HG03280 (cell line): ENCODE results near the gene ACKR3.
A peak's percentile ranks its signal among the peaks of the same experiment; 100 is the strongest.

Experiments used
- ATAC-seq: cut with Tn5 transposase; IDR thresholded peaks from one replicate; pipeline ENCODE4 v1.9.1; 2021; ENCODE audit warnings: mild to moderate bottlenecking, moderate library complexity; ENCODE audit not compliant: unreplicated experiment

The ACKR3 gene

DNA sequence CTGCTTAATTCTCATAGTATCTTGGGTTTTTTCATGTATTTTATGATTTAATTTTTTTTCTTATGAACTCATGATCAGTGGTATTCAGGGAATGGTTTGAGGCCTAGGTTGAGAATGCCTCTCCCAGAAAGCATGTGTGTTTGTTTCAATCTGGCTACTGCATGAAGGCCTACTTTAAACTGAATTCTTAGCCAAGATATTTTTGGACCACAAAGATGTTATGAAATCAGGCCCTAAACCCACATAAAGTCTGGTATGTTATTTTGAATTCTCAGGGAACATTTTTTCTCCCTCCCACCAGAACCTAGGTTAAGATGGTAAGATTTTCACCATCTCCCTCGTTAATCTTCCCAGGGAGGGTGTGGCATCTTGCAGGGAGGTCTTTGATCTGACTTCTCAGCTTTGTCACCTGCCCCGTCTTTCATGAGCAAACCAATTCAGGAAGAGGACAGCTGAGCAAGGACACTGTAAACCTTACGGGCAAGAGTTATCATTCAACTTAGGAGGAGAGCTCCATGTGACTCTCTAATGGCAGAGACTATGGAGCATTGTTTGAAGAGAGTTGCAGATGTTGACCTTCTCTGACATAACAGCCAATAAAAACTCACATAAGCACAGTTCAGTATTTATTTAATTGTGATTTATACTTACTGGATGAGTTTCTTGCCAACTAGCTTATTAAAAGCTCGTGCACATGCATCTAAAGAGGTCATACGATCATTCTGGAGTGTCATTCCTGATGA is 21.3 kb upstream of the ACKR3 start:
- no peak for ATAC-seq

DNA sequence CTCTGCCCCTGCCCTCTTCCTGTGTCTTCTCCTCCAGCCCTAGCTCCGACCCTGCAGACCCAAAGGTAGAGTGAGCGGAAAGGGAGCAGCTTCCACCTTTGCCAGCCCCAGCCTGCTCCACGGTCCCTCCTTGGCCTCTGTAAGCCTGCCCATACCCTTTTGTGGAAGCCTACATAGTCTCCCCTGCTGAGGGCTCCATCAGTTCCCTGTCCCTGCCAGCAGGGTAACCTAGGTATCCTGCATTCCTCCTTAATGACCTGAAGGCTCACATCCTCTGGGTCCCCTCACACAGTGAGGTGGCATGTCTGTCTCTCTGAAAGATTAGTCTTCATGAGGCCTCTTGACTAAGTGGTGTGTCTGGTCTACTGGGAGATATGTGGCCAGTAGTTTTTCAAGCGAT is 20.5 kb upstream of the ACKR3 start:
- no peak for ATAC-seq

DNA sequence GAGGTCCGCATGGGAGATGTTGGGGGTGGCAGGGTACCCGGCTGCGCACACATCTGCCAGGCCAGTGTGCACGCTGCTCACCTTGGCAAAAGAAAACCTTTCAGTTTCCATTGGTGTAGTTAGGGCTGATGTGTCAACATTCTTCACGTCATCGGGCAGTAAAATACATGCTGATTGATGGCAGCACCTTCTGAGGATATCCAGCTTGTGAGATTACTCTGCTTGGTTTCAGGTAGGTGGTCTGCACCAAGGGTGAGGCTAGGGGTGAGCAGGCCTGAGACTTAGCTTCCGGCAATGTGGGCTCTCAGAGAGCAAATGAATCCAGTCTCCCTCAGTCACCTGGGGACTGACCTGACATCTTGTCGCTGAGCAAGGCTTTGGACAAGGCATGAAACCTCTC is 19.3 kb upstream of the ACKR3 start:
- ATAC-seq, result no peak

DNA sequence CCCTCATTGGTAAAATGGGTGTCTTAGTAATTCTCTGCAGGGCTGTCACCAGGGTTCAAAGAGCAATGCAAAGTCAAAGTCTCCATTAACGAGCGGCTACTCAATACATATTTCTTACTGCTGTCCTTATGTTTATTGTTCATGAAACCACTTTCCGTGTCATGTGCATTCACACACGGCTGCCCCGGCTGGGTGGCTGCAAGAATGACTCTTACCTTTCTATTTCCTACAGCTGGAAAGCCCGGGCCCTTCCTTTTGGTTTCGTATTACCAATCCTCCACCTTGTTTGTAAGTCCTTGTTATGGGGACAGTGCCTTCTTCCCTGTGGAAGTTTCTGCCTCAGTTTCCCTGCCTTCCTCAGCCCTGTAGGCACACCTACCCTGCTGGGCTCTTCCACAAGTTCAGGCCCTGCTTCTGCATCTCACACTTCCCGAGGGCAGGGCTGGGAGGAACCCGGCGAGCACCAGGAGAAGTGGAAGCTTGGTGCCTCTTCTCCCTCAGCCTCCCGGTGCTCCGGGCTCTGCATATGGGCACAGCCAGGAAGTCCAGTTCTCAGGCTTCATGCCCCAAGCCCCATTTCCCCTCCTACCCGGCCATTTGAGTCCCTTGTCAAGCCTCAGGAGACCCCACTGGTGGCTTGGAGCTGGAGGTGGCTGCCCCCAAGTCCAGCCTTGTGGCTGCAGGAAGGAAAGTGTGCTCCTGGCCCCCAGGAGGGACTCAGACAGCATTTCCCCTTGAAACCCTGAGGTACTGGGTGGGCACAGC is 18.7 kb upstream of the ACKR3 start:
- ATAC-seq, result peak; percentile 47

DNA sequence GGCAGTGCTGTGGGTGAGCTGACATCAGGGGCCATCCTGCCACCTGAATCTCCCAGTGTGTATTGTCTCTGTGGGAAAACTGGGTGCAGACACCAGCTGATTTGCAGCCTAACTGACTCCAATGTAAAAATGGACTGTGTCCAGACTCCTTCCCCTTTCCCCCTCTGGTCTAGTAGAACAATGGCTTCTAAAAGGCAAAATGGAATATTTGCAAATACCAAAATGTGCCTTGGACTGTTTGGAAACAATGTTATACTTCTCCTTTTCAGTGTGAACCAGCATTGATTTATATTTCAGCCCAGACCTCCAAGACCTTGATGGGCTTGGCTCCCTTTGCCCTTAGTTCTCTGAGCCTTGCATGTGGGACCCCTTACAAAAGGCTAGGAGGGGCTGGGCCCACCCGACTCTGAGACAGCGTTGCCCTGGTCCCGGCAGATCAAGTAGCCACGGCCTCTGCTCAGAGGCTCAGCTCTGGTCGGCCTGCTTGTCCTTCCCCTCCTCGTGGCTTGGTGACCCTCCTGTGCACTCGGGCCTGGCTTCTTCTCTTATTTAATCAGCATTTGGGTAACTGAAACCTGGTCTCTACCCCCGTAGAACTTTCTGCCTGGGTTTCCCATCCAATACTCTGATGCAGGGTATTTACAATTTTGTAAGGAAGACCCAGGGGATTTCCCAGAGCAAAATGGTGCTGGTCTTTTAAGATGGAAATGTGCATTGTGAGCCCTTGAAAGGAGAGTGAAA is 18.0 kb upstream of the ACKR3 start:
- no peak for ATAC-seq

DNA sequence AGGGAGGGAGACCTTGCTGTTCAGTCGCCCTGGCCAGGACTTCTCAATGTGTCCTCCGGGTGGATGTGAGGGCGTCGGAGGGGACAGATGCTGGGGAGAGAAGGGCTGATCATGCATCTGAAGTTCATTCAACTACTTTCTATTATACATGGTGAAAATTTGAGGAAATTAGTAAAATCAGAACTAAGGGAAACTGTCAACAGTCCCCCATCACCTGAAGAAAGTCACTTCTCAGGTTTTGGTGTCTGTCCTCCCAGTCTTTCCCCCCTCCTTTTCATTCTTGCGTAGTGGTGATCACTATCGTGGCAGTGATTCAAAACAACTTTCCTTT is 17.4 kb upstream of the ACKR3 start:
- no peak for ATAC-seq

DNA sequence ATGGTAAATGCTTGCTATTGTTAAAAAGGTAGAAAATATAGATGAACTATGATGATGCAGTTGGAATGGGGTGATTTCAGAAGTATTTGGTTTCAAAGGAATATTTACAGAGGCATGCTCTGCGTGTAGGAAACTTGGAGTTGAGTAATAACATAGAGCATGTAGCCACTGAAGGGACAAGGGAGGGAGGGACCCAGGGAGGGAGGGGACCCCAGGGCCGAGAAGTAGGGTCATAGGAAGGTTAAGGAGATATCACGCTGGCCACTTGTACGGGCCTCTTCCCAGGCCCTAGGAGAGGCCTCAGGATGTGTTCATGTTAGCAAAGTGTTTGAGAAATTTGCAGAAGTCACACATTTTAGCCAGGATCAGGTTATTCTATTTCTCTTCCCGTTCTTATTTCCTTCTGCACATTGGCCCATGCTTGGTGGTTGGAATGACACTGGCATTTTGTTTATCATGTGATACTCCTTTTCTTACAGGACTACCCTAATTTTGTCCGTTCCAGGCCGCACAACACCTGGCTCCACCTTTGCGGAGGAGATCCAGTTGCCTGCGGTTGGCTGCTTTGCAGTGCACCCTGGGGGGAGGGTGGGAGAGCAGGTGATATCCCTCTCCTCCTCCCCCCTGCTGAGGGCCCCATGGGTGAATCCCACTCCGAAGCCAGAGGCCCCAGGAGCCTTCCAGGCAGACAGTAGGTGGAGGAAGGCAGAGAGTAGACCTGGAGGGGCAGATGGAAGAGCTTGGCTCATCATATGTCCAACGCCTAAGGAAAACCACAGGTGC is 16.9 kb upstream of the ACKR3 start:
- no peak for ATAC-seq

DNA sequence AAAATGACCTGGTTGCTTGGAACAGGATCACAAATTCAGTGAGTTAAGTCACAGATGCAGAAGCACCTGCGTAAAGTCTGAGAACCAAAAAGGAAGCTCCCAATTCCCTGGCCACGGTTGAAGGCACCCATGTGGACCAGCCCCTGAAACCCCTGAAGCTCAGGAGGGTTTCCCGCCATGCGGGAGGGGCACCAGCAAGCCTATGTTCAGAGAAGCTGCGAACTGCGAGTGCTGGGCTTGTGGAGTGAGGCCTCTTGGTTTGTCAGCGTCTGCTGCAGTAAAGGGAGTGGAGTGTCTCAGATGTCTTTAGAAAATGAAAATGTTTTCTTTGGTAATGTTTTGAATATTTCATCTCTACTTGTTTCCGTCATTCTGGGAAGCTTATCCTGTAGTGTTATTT is 16.1 kb upstream of the ACKR3 start:
- ATAC-seq, result no peak

DNA sequence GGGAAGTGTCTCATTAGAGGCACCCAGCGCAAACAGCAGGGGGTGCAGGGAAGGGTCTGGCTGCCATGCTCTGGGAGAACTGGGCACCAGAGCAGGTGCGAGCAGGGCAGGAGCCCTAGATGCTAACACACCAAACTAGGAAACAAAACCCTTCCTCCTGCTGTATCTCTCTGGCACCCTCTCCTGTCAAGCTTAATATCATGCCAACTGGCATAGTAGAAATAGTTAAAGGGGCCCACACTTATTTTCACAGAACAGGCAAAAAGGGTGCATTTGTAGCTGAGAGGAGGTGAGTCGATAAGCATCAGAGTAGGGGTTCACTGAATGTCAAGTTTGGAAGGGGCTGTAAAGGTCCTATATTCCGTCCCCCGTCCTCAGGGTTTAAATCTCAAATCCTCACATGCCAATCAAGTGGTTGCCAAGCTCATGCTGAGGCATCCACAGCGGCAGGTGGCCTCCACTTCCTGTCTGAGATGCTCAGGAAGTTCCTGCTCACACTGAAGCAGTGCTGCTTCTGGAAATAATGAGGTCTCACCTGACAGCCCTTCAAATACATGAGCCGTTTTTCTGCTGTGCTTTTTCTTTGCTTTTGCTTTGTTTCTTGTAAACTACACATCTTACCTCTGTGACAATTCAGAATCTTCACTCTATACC is 14.9 kb upstream of the ACKR3 start:
- no peak for ATAC-seq

DNA sequence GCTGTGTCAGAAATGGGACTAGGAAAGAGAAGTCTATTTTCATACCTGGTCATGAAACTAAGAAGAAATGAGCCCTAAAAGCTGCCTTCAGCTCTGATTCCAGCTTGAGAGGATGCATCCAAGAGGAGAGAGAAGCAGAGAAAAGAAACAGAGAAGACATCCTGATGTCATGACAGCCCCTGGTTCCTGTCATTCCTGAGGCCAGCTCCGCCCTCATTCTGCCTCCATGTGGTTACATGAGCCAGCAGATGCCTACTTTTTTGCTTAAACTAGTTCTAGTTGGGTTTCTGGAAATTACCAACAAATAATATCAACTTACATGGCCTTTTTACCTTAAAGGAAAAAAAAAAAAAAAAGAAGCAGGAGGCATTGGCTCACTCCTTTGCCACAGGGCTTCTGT is 14.1 kb upstream of the ACKR3 start:
- no peak for ATAC-seq

DNA sequence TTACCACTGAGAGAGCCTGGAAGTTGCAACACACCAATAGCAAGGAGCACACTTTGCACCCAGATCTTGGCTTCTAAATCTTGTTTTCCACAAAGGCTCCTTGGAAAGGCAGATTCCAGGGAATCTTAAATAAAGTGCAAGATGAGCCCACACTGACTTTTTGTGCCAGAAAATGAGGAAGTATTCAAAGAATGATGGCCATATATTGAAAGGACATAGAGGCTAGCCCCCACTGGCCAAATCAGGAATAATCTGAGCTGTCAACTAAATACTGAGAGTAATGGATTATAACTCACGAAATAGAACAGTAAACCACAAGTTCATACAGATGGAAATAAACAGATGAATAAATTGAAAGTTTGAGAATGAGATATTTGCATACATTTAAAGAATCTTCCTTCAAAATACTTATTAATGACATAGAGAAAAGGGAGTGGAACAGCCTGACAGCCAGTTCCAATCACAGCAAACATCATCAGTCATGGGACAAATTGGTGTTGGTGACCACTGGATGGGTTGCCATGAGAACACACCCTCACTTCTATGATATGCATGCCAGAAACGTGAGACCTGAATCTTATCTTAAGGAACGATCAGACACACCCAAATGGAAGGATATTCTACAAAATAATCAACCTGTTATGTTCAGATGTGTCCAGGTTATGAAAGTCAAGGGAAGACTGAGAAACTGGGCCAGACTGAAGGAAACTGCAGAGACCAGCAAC is 12.2 kb upstream of the ACKR3 start:
- no peak for ATAC-seq

DNA sequence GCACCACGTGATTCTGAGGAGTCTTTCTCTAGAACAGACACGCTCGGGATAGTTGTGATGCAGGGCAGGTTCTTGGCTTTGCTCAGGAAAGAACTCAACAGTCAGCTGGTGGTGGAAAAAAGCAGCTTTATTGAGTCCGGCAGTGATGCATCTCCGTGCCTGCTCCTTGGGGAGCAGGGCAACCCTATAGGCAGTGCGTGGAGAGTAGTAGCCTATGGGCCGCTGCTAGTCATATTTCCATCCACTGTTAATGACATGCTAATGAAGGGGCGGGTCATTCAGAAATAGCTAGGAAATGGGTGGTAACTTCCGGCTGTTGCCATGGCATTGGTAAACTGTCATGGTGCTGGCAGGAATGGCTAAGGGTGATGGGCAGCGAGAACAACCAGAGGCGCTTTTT is 11.6 kb upstream of the ACKR3 start:
- no peak for ATAC-seq

DNA sequence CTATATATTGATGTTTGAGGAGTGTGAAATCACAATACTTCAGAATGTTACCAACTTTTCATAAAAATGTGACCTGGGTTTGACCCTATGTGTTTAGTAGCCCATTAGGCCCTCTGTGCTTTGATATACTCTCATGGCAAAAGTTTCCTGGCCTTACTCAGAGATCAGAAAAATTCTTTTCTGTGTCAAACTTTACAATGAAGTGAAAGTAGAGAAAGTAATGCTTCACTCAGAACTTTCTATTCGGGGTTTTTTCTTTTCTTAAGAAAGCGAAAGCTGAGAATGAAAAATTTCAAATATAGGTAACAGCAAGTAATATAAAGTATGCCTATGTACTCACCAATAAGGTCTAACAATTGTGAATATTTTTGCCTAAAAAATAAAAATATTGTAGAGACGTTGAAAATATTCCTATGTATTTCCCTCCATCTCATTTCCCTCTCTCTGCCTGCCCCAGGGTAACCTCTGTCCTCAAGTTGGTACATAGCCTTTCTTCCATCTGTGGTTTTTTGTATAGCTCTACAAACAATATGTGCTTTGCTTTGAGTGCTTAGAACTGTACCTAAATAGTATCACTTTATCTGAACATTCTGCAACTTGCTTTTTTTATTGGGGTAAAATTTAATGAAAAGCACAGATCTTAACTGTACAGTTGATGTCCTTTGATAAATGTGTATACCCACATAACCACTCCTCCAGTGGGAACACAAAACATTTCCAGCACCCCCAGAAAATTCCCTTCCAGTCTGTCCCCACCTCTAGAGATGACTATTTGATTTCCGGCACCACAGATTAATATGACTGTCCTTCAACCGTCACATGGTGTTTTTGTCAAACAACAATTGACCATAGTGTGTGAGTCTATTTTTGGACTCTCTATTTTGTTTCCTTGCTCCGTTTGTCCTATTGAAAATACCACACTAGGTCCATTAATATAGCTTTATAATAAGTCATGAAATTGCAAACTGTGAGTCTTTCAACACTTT is 10.3 kb upstream of the ACKR3 start:
- no peak for ATAC-seq

DNA sequence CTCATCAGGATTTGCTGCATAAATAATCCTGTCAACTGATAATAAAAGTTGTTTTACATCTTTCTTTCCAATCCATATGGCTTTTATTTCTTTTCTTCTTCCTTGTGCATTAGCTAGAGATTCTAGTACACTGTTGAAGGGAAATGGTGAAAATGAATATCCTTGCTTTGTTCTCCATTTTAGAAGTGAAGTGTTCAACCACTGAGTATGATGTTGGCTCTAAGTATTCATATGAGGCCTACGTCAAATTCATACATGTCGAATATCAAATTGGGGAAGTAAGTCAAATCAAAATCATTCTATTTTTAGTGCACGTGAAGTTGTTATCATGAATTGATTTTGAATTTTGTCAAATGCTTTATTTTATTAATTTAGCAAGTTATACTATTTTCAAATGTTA is 7.8 kb upstream of the ACKR3 start:
- no peak for ATAC-seq

DNA sequence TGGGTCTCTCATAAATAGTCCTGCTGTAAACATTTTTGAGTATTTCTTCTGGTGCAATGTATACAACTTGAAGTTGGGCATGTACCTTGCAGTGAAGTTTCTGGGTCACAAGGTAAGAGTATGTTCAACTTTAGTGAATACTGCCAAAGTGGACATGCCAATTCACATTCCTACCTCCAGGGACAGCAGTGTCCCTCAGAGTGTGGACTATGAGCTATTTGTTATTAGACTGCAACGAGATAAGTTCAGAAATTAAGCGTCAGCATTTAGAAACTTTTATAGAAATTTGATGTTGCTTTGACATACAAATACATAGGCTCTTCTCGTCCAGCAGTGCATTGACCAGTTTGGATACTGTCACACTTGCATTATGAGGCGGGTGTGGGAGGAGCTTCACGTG is 7.2 kb upstream of the ACKR3 start:
- ATAC-seq, result no peak

DNA sequence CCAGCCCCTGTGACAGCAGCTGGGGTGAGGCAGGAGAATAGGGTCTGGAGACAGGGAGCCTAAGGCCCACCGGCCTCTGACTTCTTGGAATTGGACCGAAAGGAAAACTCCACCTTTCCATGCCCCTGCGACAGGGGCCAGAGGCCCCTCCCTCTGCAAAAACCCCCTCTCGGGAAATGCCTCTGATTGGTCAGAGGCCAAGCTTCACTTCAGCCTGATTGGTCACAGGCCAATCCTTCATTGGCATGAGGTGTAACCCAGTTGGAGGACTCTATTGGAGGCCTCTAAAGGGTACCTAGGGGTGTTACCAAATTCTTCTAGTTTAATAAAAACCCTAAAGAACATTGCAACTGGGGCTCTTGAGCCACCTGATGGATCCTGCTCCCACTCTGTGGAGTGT is 5.7 kb upstream of the ACKR3 start:
- ATAC-seq, result no peak

DNA sequence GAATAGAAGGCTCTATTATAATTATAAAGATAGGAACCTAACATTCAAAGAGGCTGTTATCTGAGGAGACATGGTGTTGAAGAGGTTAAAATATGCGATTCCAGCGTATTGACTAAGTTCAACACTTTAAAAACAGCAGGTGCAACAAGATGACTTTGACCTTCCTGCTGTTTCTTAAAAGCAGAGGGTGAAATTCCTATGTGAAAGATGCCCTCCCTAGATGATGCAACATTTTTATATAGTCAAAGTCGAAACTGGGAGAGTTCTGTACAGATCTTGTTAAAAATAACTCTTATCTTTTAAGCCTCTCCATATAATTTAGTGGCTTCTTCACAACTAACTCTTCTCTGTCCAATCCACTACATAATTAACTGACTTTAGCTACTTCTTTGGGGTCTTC is 4.4 kb upstream of the ACKR3 start:
- ATAC-seq, result no peak

DNA sequence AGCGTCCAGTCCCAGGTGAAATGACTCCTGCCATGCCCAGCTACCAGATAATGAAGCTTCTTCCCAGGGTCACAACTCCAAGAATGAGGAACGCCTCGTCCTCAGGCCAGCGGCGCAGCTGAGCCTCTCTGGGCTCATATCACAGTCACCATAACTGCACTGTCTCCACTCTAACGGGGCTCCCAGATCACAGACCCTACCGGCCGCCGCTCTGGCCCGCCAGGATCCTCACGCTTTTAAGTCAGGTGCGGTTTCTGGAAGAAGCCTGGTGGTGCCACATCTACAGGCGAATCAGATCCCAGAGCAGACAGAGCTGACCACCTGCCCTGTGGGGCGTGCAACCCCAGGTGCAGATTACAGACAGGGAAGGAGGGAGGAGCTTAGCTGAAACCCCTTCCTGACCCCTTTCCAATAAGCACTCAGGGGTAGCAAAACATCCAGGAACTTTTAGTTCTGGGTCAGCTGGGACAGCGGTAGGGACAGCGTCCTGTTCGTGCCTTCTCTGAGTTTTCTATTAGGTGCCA is 3.7 kb upstream of the ACKR3 start:
- no peak for ATAC-seq

DNA sequence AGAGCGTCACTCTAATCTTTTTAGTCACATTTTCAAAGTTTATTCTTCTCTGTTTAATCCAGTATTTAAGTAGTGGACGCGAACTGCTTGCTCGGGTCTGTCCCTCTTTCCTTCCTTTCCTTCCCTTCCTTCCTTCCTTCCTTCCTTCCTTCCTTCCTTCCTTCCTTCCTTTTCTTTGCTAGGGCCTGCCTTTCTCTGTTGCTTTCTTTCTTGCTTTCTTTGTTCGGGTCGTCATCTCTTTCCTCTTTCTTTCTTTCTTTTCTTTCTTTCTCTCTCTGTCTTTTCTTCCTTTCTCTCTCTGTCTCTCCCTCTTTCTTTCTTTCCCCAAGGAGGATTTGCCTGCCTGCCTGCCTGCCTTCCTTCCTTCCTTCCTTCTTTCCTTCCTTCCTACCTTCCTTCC is 3.0 kb upstream of the ACKR3 start:
- ATAC-seq, result no peak
